ENCODE measurements around the gene SETDB2.
A peak's percentile ranks its signal among the peaks of the same experiment; 100 is the strongest.

Gene SETDB2

DNA sequence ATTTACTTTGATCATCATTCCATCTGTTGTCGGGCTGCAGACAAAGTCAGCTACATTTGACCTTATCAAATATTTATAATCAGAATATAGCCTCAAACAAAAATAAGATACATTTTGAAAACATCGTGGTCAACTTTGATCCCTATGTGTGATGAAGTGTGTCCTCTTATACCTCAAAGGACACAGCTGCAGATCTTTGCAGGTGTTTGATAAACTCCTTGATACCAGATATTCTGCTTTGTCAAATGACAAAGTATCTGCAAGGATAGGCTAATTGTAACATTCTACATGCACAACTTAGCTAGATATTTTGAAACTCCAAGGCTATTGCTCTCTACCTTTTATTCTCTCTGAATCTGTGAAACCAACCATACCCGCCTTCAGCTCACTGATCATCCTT, 95.7 kb downstream of the SETDB2 start:
- TF ChIP-seq, protein P1, sequence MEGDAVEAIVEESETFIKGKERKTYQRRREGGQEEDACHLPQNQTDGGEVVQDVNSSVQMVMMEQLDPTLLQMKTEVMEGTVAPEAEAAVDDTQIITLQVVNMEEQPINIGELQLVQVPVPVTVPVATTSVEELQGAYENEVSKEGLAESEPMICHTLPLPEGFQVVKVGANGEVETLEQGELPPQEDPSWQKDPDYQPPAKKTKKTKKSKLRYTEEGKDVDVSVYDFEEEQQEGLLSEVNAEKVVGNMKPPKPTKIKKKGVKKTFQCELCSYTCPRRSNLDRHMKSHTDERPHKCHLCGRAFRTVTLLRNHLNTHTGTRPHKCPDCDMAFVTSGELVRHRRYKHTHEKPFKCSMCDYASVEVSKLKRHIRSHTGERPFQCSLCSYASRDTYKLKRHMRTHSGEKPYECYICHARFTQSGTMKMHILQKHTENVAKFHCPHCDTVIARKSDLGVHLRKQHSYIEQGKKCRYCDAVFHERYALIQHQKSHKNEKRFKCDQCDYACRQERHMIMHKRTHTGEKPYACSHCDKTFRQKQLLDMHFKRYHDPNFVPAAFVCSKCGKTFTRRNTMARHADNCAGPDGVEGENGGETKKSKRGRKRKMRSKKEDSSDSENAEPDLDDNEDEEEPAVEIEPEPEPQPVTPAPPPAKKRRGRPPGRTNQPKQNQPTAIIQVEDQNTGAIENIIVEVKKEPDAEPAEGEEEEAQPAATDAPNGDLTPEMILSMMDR (conservative IDR thresholded peaks at IDR 0.05; ENCODE audit: control insufficient read depth, insufficient read depth, low read depth, low read length), result no peak
- H3K4me3 ChIP-seq (ENCODE audit: control insufficient read depth, low read depth, low read length), result no peak overlapping the region
- DNase-seq (ENCODE audit: low read depth), result no peak

DNA sequence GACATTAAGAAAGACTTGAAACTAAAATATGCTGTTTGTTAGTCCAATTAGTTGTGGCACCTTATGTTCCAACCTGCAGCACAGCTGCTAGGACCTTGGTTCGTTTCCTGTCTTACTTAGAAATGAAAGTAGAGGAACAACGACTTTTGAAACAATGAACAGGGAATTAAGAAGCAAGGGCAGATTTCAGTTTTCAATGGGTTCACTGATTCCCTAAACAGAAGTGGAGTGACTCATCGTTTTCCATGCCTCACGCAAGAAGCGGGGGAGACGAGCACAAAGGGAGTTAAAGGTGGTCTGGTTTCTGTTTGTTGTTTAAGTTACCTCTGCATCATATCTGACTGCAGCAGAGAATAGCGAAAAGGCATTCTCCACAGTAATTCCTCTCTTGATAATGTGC, 96.5 kb downstream of the SETDB2 start:
- TF ChIP-seq, protein P1 (conservative IDR thresholded peaks at IDR 0.05; ENCODE audit: control insufficient read depth, insufficient read depth, low read depth, low read length), result no peak
- no peak overlapping the region for H3K4me3 ChIP-seq (ENCODE audit: control insufficient read depth, low read depth, low read length)
- DNase-seq (ENCODE audit: low read depth), result peak; percentile 5

DNA sequence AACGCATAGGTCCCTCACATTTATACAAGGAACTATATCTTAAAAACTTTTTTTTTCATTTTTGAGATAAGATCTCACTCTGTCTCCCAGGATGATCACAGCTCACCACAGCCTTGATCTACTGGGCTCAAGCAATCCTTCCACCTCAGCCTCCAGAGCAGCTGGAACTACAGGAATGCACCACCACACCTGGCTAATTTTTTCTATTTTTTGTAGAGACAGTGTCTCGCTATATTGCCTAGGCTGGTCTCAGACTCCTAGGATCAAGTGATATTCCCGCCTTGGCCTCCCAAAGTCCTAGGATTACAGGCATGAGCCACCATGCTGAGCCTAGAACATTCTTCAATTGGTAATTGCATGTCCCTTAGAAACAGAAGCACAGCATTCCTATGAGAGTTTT, 99.6 kb downstream of the SETDB2 start:
- TF ChIP-seq, protein P1 (conservative IDR thresholded peaks at IDR 0.05; ENCODE audit: control insufficient read depth, insufficient read depth, low read depth, low read length), result no peak
- H3K4me3 ChIP-seq (ENCODE audit: control insufficient read depth, low read depth, low read length), result no peak overlapping the region

More for the DNA sequence above, 99.6 kb downstream of the SETDB2 start:
- no peak for DNase-seq (ENCODE audit: low read depth)

Measured in fibroblast of mammary gland (primary cell).